H9 (cell line): ENCODE measurements around the gene DLG2. TPM values are rescaled to one million over a fixed set of nuclear protein-coding genes. Genes with fewer than 3 reads are reported as not detected.

Source experiments
- DNase-seq: peaks from one replicate; pipeline ENCODE4 v3.0.0-alpha.2; 2017
- H2AFZ ChIP-seq: one replicate; pipeline ENCODE4 v1.6.1; 2013; ENCODE audit warnings: mild to moderate bottlenecking, low read length, control low read depth, moderate library complexity
- H2AK5ac ChIP-seq: 2 replicates; pipeline ENCODE4 v1.6.1; 2013; ENCODE audit warnings: low read length, control low read depth, mixed read lengths; ENCODE audit not compliant: insufficient read length
- H2BK120ac ChIP-seq: one replicate; pipeline ENCODE4 v1.6.1; 2013; ENCODE audit warnings: low read depth, mild to moderate bottlenecking, low read length, control low read depth, inconsistent platforms; ENCODE audit not compliant: poor library complexity, severe bottlenecking
- H2BK12ac ChIP-seq: 2 replicates; pipeline ENCODE4 v1.6.1; 2013; ENCODE audit warnings: low read length, control low read depth, mixed read lengths, low read depth; ENCODE audit not compliant: insufficient read length
- H2BK15ac ChIP-seq: 2 replicates; pipeline ENCODE4 v1.6.1; 2013; ENCODE audit warnings: low read depth, low read length, control low read depth
- H2BK20ac ChIP-seq: one replicate; pipeline ENCODE4 v1.6.1; 2013; ENCODE audit warnings: low read depth, mild to moderate bottlenecking, low read length, control low read depth, inconsistent platforms; ENCODE audit not compliant: poor library complexity, severe bottlenecking
- H2BK5ac ChIP-seq: 2 replicates; pipeline ENCODE4 v1.6.1; 2013; ENCODE audit warnings: low read length, control low read depth, mixed read lengths; ENCODE audit not compliant: insufficient read length
- H3K14ac ChIP-seq: 2 replicates; pipeline ENCODE4 v1.6.1; 2013; ENCODE audit warnings: low read length, control low read depth; ENCODE audit not compliant: insufficient read depth
- H3K18ac ChIP-seq: 2 replicates; pipeline ENCODE4 v1.6.1; 2013; ENCODE audit warnings: low read depth, mild to moderate bottlenecking, mixed read lengths, low read length, control low read depth; ENCODE audit not compliant: insufficient read length
- H3K23ac ChIP-seq: 2 replicates; pipeline ENCODE4 v1.6.1; 2013; ENCODE audit warnings: low read length, control low read depth, mixed read lengths, low read depth; ENCODE audit not compliant: insufficient read length
- H3K23me2 ChIP-seq: 2 replicates; pipeline ENCODE4 v1.6.1; 2013; ENCODE audit warnings: low read depth, mild to moderate bottlenecking, mixed read lengths, low read length, control low read depth; ENCODE audit not compliant: insufficient read length, poor library complexity, severe bottlenecking
- H3K27ac ChIP-seq: 2 replicates; pipeline ENCODE4 v1.5.1; 2013; ENCODE audit warnings: low read length, control low read depth, mixed read lengths, low read depth; ENCODE audit not compliant: insufficient read length
- H3K27me3 ChIP-seq: 2 replicates; pipeline ENCODE4 v1.6.1; 2013; ENCODE audit warnings: low read length, control low read depth, inconsistent platforms; ENCODE audit not compliant: insufficient read depth
- H3K4ac ChIP-seq: 2 replicates; pipeline ENCODE4 v1.6.1; 2013; ENCODE audit warnings: low read depth, mild to moderate bottlenecking, control low read depth, inconsistent platforms, low read length, moderate library complexity
- H3K4me1 ChIP-seq: 2 replicates; pipeline ENCODE4 v1.6.1; 2013; ENCODE audit warnings: low read length, control low read depth, inconsistent platforms; ENCODE audit not compliant: insufficient read depth
- H3K4me2 ChIP-seq: 2 replicates; pipeline ENCODE4 v1.6.1; 2013; ENCODE audit warnings: low read length, control low read depth, mixed read lengths; ENCODE audit not compliant: insufficient read length, insufficient read depth
- H3K56ac ChIP-seq: 2 replicates; pipeline ENCODE4 v1.6.1; 2013; ENCODE audit warnings: low read depth, mild to moderate bottlenecking, mixed read lengths, low read length, control low read depth; ENCODE audit not compliant: insufficient read length
- H3K79me1 ChIP-seq: 2 replicates; pipeline ENCODE4 v1.6.1; 2013; ENCODE audit warnings: low read depth, mild to moderate bottlenecking, moderate library complexity, low read length, control low read depth, inconsistent platforms; ENCODE audit not compliant: insufficient read depth, poor library complexity, severe bottlenecking
- H3K79me2 ChIP-seq: 2 replicates; pipeline ENCODE4 v1.6.1; 2013; ENCODE audit warnings: low read length, control low read depth, inconsistent platforms; ENCODE audit not compliant: insufficient read depth
- H3K9ac ChIP-seq: 2 replicates; pipeline ENCODE4 v1.6.1; 2013; ENCODE audit warnings: low read length, control low read depth, mixed read lengths; ENCODE audit not compliant: insufficient read length; ENCODE audit errors: extremely low read depth
- H3K9me3 ChIP-seq: one replicate; pipeline ENCODE4 v1.6.1; 2013; ENCODE audit warnings: low read depth, low read length, inconsistent platforms; ENCODE audit not compliant: control insufficient read depth
- H3T11ph ChIP-seq: one replicate; pipeline ENCODE4 v1.6.1; 2013; ENCODE audit warnings: mild to moderate bottlenecking, low read length, control low read depth, inconsistent platforms
- H4K20me1 ChIP-seq: one replicate; pipeline ENCODE4 v1.6.1; 2013; ENCODE audit not compliant: control insufficient read depth, insufficient read length, insufficient read depth
- H4K5ac ChIP-seq: 2 replicates; pipeline ENCODE4 v1.6.1; 2013; ENCODE audit warnings: low read depth, mild to moderate bottlenecking, mixed read lengths, low read length, control low read depth; ENCODE audit not compliant: insufficient read length
- H4K8ac ChIP-seq: replicated peaks from 2 replicates; pipeline ENCODE4 v1.6.1; 2013; ENCODE audit warnings: low read length, control low read depth, mixed read lengths, low read depth; ENCODE audit not compliant: insufficient read length
- H4K91ac ChIP-seq: 2 replicates; pipeline ENCODE4 v1.6.1; 2013; ENCODE audit warnings: low read depth, mild to moderate bottlenecking, moderate library complexity, mixed read lengths, low read length, control low read depth; ENCODE audit not compliant: insufficient read length
- H3K27ac Mint-ChIP-seq, 3 experiments: 2 replicates in 2 of 3; 3 replicates in 1 of 3; pipeline ENCODE4 v1.8.0; 2020 to 2021; ENCODE audit warnings: mixed read lengths in 3 of 3, mild to moderate bottlenecking in 1 of 3, moderate library complexity in 1 of 3
- H3K27me3 Mint-ChIP-seq: 2 replicates; pipeline ENCODE4 v1.8.0; 2021; ENCODE audit warnings: low read depth, mild to moderate bottlenecking, moderate library complexity, mixed read lengths
- H3K36me3 Mint-ChIP-seq, 3 experiments: 2 replicates in 2 of 3; 3 replicates in 1 of 3; pipeline ENCODE4 v1.8.0; 2020 to 2021; ENCODE audit warnings: low read depth in 3 of 3, mixed read lengths in 3 of 3; ENCODE audit not compliant: insufficient read depth in 1 of 3
- H3K4me1 Mint-ChIP-seq, 2 experiments: 2 replicates each; pipeline ENCODE4 v1.8.0; 2020; ENCODE audit warnings: mixed read lengths in 2 of 2
- H3K4me3 Mint-ChIP-seq, 2 experiments: 2 replicates in 1 of 2; 3 replicates in 1 of 2; pipeline ENCODE4 v1.8.0; 2020 to 2021; ENCODE audit warnings: mild to moderate bottlenecking in 2 of 2, mixed read lengths in 2 of 2, moderate library complexity in 1 of 2
- H3K9me3 Mint-ChIP-seq, 2 experiments: 2 replicates in 1 of 2; 3 replicates in 1 of 2; pipeline ENCODE4 v1.8.0; 2020; ENCODE audit warnings: mild to moderate bottlenecking in 2 of 2, mixed read lengths in 2 of 2, moderate library complexity in 1 of 2
- WGBS: extraction: QIAGEN DNeasy Blood & Tissue Kit; methylation state at CpG from one replicate; pipeline ENCODE4 v1.1.7; 2013; ENCODE audit warnings: missing lambda C conversion rate, low lambda C conversion rate, mixed read lengths; ENCODE audit not compliant: insufficient read length; ENCODE audit errors: extremely low coverage; 5-methylcytosine and 5-hydroxymethylcytosine counted together
- total RNA-seq: library from RNA; stranded (reverse); gene quantifications from 2 replicates; pipeline ENCODE4 v1.2.1, GENCODE V29; 2021
- TF ChIP-seq, protein P1 (sequence below): fragments of 200-600 bp; sonication (generic); conservative IDR thresholded peaks from 3 replicates; pipeline ENCODE4 v1.8.0; 2021; ENCODE audit warnings: antibody characterized with exemption, mild to moderate bottlenecking

The DLG2 gene
- total RNA-seq, 1 experiment from 2014 or later = 8.0 TPM

DNA sequence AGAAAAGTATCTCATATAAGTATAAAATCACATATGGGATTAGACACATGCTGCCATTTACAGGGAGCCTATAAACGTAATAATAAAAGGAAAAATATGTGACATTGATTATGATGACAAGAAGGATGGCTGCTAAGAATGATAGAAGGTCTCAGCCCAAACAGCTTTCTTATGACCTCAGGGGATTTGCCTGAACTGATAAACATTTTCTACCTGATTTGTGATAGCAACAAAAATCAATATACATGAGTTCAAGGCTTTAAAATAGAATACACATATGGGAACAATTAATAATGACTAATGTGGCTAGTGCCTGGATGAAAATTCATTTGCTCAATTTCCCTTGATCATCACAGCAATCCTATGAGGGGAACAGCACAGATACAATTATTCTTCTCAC, 1704.2 kb downstream of the DLG2 start:
- Histone ChIP-seq H4K20me1 (no peaks in the 10 kb centered on the region), H2BK20ac (no peak overlapping the region), H3K9ac (no peak overlapping the region), H3K79me1 (no peaks in the 10 kb centered on the region), H2AFZ (no peak overlapping the region), H2BK5ac (no peak overlapping the region), H2BK15ac (no peak overlapping the region), H3K18ac (no peak overlapping the region), H3K79me2 (no peaks in the 10 kb centered on the region), H3K23ac (no peak overlapping the region), H3K4me1 (no peaks in the 10 kb centered on the region), H3K23me2 (no peaks in the 10 kb centered on the region), H4K5ac (no peak overlapping the region), H4K91ac (no peak overlapping the region), H3K9me3 (no peaks in the 10 kb centered on the region), H3K27ac (no peak overlapping the region), H2AK5ac (no peak overlapping the region), H3K27me3 (no peaks in the 10 kb centered on the region), H3K4ac (no peak overlapping the region), H2BK120ac (no peak overlapping the region), H3K56ac (no peak overlapping the region), H3T11ph (no peak overlapping the region), H3K14ac (no peak overlapping the region), H4K8ac (no peak overlapping the region), H3K4me2 (no peak overlapping the region), H2BK12ac (no peak overlapping the region)
- WGBS = no CpG with 5 or more reads among the region's 1 CpG
- Mint-ChIP-seq H3K4me3 (no peak overlapping the region), H3K27ac (no peak overlapping the region), H3K4me1 (no peaks in the 10 kb centered on the region), H3K36me3 (no peaks in the 10 kb centered on the region), H3K9me3 (no peaks in the 10 kb centered on the region), H3K27me3 (no peaks in the 10 kb centered on the region)
- TF ChIP-seq, protein P1, sequence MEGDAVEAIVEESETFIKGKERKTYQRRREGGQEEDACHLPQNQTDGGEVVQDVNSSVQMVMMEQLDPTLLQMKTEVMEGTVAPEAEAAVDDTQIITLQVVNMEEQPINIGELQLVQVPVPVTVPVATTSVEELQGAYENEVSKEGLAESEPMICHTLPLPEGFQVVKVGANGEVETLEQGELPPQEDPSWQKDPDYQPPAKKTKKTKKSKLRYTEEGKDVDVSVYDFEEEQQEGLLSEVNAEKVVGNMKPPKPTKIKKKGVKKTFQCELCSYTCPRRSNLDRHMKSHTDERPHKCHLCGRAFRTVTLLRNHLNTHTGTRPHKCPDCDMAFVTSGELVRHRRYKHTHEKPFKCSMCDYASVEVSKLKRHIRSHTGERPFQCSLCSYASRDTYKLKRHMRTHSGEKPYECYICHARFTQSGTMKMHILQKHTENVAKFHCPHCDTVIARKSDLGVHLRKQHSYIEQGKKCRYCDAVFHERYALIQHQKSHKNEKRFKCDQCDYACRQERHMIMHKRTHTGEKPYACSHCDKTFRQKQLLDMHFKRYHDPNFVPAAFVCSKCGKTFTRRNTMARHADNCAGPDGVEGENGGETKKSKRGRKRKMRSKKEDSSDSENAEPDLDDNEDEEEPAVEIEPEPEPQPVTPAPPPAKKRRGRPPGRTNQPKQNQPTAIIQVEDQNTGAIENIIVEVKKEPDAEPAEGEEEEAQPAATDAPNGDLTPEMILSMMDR = no peak
- DNase-seq = no peak
